ENCODE data around the gene MARVELD2. TPM values are rescaled to one million over a fixed set of nuclear protein-coding genes. Genes with fewer than 3 reads are reported as not detected.
"Not testable (repeated sequence)": the region's sequence is repeated elsewhere in the genome, so short reads cannot be mapped to it uniquely, and the experiment has no call there.

Gene MARVELD2, protein sequence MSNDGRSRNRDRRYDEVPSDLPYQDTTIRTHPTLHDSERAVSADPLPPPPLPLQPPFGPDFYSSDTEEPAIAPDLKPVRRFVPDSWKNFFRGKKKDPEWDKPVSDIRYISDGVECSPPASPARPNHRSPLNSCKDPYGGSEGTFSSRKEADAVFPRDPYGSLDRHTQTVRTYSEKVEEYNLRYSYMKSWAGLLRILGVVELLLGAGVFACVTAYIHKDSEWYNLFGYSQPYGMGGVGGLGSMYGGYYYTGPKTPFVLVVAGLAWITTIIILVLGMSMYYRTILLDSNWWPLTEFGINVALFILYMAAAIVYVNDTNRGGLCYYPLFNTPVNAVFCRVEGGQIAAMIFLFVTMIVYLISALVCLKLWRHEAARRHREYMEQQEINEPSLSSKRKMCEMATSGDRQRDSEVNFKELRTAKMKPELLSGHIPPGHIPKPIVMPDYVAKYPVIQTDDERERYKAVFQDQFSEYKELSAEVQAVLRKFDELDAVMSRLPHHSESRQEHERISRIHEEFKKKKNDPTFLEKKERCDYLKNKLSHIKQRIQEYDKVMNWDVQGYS
- 1.2 and 1.6 TPM in 2 replicates for total RNA-seq

DNA sequence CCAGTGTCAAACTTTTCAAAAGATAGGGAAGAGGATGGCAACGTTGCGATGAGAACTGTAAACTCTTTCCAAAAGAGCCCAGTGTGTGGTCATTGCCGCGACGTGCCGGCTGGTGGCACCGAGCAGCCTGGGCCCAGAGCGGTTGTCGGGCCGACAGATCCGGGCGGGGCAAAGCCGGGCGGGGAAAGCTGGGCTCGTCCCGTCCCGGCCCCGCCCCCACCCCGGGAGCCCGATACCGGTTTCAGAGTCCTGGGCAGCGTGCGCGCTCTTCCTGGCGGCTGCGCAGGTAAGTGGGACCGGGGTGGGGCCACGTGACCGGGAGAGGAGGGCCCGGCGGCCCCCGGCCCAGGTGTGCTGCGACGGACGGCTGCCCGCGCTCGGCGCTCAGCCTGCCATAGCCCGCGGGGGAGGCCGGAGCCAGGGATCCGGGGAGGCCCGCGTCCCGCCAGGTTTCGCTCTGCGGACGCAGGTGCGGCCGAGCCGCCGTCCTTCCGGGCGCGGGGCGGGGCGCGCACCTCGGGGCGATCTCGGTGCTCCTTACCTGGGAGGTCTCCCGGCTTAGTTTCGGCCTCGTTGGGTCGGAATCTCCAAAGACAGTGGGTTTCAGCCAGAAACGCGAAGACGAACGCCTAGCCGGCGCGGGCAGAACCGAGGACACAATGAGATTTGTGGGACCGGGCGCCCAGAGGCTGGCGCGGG is at the start of gene MARVELD2:
Gene MARVELD2 (plus strand): TSS at position 232 of the 699 bp plus-strand sequence. CDS start 4,270 bp downstream, outside the sequence.
- ATAC-seq (ENCODE audit: low read depth) (peak; percentile 87), DNase-seq (peak; percentile 33)
- H3K27me3 Mint-ChIP-seq: no peaks in the 10 kb centered on the region
- peaks cover 8% of the 10 kb centered on the region for H3K4me1 Mint-ChIP-seq
- POLR2A ChIA-PET: no interaction called here
- CTCF ChIA-PET: no interaction called here
- H3K4me3 Mint-ChIP-seq: peak within 1 kb of the TSS; percentile 69
- H3K9me3 Mint-ChIP-seq: no peaks in the 10 kb centered on the region
- TF ChIP-seq, protein P1, sequence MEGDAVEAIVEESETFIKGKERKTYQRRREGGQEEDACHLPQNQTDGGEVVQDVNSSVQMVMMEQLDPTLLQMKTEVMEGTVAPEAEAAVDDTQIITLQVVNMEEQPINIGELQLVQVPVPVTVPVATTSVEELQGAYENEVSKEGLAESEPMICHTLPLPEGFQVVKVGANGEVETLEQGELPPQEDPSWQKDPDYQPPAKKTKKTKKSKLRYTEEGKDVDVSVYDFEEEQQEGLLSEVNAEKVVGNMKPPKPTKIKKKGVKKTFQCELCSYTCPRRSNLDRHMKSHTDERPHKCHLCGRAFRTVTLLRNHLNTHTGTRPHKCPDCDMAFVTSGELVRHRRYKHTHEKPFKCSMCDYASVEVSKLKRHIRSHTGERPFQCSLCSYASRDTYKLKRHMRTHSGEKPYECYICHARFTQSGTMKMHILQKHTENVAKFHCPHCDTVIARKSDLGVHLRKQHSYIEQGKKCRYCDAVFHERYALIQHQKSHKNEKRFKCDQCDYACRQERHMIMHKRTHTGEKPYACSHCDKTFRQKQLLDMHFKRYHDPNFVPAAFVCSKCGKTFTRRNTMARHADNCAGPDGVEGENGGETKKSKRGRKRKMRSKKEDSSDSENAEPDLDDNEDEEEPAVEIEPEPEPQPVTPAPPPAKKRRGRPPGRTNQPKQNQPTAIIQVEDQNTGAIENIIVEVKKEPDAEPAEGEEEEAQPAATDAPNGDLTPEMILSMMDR (IDR thresholded peaks at IDR 0.05): no peak
- intact Hi-C loops (cut with micrococcal nuclease): loop anchor here (1.0 kb wide), 1 partner anchor 322 kb away; no protein-coding TSS in a partner anchor
- no peak within 1 kb of the TSS for H3K27ac Mint-ChIP-seq
- H3K36me3 Mint-ChIP-seq (ENCODE audit: low read depth): peaks cover 31% of the 10 kb centered on the region

DNA sequence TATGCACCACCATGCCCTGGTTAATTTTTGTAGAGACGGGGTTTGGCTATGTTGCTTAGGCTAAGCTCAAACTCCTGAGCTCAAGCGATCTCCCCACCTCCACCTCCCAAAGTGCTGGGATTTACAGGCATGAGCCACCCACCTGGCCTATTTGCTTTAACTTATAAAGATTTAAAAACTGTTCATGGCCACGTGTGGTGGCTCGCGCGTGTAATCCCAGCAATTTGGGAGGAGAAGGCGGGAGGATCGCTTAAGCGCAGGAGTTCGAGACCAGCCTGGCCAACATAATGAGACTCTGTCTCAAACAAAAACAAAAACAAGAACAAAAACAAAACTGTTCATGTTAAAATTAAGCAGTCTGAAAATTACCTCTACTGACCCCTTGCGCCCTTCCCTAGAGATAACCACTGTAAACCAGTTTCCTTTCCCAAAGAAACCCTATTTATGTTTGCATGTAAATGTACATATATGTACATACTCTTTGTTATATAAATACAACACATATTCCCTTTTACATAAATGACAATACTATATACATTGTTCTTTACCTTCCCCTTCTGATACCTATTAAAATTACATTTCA is 47.1 kb upstream of the MARVELD2 start:
- DNase-seq: no peak
- intact Hi-C loops (cut with micrococcal nuclease): no loop called here
- Mint-ChIP-seq H3K4me3 (peak overlapping the region; percentile 97), H3K4me1 (peaks cover 46% of the 10 kb centered on the region), H3K27me3 (no peaks in the 10 kb centered on the region), H3K36me3 (ENCODE audit: low read depth) (peaks cover 41% of the 10 kb centered on the region), H3K9me3 (no peaks in the 10 kb centered on the region), H3K27ac (peak overlapping the region; percentile 95)
- ChIA-PET POLR2A (no interaction called here), CTCF (interaction anchor here (0.6 kb wide), 1 partner anchor 324 kb away, joined by 3 read pairs; no protein-coding TSS in a partner anchor)
- TF ChIP-seq, protein P1 (IDR thresholded peaks at IDR 0.05): no peak
- no peak for ATAC-seq (ENCODE audit: low read depth)

DNA sequence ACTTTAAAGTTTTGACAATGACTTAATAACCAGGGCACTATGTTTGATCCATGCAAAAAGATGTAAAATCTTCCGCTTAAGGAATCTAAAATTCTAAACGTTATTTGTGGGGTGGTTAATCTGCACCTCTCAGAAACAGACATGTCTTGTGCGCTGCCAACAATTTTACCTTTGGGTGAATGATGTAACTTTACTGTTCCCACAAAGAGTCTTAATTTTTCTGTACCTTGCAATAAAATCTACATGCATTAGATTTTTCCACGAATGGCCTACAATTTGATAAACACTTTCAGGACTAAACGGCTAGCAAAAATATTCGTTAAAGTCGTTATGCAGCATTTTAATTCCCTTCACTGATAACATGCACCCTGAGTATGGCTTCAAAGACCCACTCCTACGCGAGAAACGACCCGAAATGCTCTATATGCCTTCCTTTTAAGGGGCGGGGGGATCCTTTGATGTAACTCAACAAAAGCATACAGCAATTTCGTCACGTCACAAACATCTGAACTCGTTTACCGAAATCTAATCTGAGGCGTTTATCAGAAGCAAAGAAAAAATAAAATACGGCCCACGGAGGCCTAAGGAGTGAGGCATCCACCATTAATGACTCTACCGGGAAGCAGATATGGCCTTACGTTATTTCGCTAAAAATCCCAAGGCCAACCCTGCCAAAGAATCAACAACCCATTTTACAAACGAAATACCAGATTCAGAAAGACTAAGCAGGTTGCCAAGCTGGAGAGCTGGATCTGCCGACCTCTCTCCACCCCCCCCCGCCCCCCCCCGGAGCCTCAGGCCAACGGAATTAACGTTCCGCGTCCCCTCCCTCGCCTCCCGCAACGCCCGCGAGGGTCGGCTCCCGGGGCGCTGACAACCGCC is 46.2 kb upstream of the MARVELD2 start:
- Mint-ChIP-seq H3K36me3 (ENCODE audit: low read depth) (peaks cover 35% of the 10 kb centered on the region), H3K4me1 (peaks cover 49% of the 10 kb centered on the region), H3K27me3 (no peaks in the 10 kb centered on the region), H3K9me3 (no peaks in the 10 kb centered on the region), H3K27ac (peak overlapping the region; percentile 95), H3K4me3 (peak overlapping the region; percentile 97)
- POLR2A ChIA-PET: no interaction called here
- TF ChIP-seq, protein P1 (IDR thresholded peaks at IDR 0.05): no peak
- no peak for ATAC-seq (ENCODE audit: low read depth)
- no peak for DNase-seq
- intact Hi-C loops (cut with micrococcal nuclease): loop anchor here (1.0 kb wide), 7 partner anchors 36 to 326 kb away; partner anchors contain the start of genes CCDC125, CCNB1, CDK7 and CENPH
- CTCF ChIA-PET: no interaction called here

DNA sequence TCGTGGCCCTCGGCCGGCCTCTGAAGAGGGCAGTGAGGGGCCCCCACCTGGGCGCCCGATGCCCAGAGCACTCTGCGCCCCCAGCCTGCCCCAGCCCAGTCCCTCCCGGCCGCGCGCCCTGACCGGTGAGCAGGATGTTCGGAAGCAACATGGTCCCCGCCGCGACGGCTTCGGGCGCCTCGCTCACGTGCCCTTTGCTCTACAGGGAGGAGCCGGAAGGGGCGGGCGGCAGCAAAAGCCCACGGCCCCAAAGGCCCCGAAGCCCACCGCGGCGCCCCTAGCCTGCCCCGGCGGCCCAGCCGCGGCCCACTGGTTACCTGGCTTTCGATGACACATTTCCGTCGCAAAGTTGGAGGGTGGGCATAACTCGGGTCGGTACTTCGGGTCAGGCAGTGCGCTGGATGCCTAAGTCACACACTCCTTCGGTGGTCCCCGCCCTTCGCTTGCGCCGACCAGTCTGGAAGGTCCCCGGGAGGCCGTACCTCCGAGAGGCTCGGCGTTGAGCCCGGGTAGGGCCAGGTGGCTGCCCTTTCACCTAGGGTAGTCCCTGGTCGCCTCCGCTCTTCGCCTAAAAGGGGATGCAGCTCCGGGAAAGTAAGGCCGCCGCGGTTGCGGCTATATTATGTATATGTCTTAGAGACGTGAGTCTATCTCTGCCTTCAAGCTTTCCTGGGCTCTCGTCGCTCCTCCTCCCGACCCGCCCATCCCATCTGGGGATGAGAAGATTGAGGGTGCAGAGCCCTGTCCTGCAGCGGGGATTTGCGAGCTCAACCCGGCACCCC is 45.4 kb upstream of the MARVELD2 start, which contains the start of the genes AK6, RAD17 and TAF9:
Gene AK6 (minus strand): TSS at position 181 of the 782 bp plus-strand sequence. CDS start 30 bp downstream, at position 151.
Gene RAD17 (plus strand): TSS at position 479 of the 782 bp plus-strand sequence. CDS start 2,391 bp downstream, outside the sequence.
Gene TAF9 (minus strand): TSS at position 181 of the 782 bp plus-strand sequence. CDS start 3,783 bp downstream, outside the sequence.
- ChIA-PET POLR2A (interaction anchor here (0.7 to 1.3 kb wide), 4 partner anchors 35 to 276 kb away, joined by 3 to 13 read pairs (median 4); partner anchors contain the start of genes CCDC125 and CDK7), CTCF (interaction anchor here (1.7 kb wide), 1 partner anchor 276 kb away, joined by 8 read pairs; the partner anchor contains the start of gene SLC30A5)
- Mint-ChIP-seq H3K27ac (peak within 1 kb of the TSS; percentile 98), H3K4me3 (peak within 1 kb of the TSS; percentile 97), H3K4me1 (peaks cover 53% of the 10 kb centered on the region), H3K9me3 (no peaks in the 10 kb centered on the region), H3K27me3 (no peaks in the 10 kb centered on the region), H3K36me3 (ENCODE audit: low read depth) (peaks cover 36% of the 10 kb centered on the region)
- DNase-seq (peak; percentile 93), ATAC-seq (ENCODE audit: low read depth) (peak; percentile 94)
- intact Hi-C loops (cut with micrococcal nuclease): loop anchor here (1.0 kb wide), 7 partner anchors 37 to 327 kb away; partner anchors contain the start of genes CCDC125, CCNB1, CDK7 and CENPH
- TF ChIP-seq, protein P1 (IDR thresholded peaks at IDR 0.05): no peak

DNA sequence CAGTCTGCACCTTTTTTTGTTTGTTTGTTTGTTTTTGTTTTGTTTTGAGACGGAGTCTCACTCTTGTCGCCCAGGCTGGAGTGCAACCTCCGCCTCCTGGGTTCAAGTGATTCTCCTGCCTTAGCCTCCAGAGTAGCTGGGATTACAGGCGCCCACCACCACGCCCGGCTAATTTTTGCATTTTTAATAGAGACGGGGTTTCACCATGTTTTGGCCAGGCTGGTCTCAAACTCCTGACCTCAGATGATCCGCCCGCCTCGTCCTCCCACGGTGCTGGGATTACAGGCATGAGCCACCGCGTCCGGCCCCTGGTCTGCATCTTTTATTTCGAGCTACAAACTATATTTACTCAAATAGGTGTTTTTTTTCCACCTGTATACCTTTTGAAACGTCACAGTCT is 44.6 kb upstream of the MARVELD2 start:
- POLR2A ChIA-PET: interaction anchor here (0.6 to 1.3 kb wide), 5 partner anchors 36 to 277 kb away, joined by 3 to 13 read pairs (median 5); partner anchors contain the start of genes CCDC125 and CDK7
- H3K4me1 Mint-ChIP-seq: peaks cover 57% of the 10 kb centered on the region
- intact Hi-C loops (cut with micrococcal nuclease): not testable (repeated sequence)

More for the DNA sequence above, 44.6 kb upstream of the MARVELD2 start:
- peak overlapping the region; percentile 97 for H3K4me3 Mint-ChIP-seq
- peak overlapping the region; percentile 98 for H3K27ac Mint-ChIP-seq
- H3K9me3 Mint-ChIP-seq; ATAC-seq (ENCODE audit: low read depth); H3K27me3 Mint-ChIP-seq; DNase-seq: not testable (repeated sequence)
- CTCF ChIA-PET: interaction anchor here (1.7 kb wide), 1 partner anchor 277 kb away, joined by 8 read pairs; the partner anchor contains the start of gene SLC30A5
- peaks cover 34% of the 10 kb centered on the region for H3K36me3 Mint-ChIP-seq (ENCODE audit: low read depth)
